GM21825 (cell line): ENCODE results near the gene EVX2.

ENCODE experiments used
- ATAC-seq: cut with Tn5 transposase; IDR thresholded peaks from one replicate; pipeline ENCODE4 v1.9.1; 2021; ENCODE audit warnings: mild to moderate bottlenecking, moderate library complexity; ENCODE audit not compliant: unreplicated experiment

EVX2 gene

GRCh38 chr2:176084611-176085119 is 903 bp upstream of the EVX2 start:
- no peak for ATAC-seq

- ATAC-seq = no peak
Measured at GRCh38 chr2:176082824-176083751, 674 bp downstream of the EVX2 start.

- ATAC-seq = no peak
Measured at GRCh38 chr2:176082525-176082823, 1.3 kb downstream of the EVX2 start.

- no peak for ATAC-seq
Measured at GRCh38 chr2:176081837-176082524, 1.8 kb downstream of the EVX2 start.

- no peak for ATAC-seq
Measured at GRCh38 chr2:176081376-176081836, 2.4 kb downstream of the EVX2 start.

- no peak for ATAC-seq
Measured at GRCh38 chr2:176080540-176081375, 3.0 kb downstream of the EVX2 start.

GRCh38 chr2:176079831-176080539 is 3.8 kb downstream of the EVX2 start:
- no peak for ATAC-seq

GRCh38 chr2:176079285-176079830 is 4.4 kb downstream of the EVX2 start:
- no peak for ATAC-seq

GRCh38 chr2:176078541-176079284 is 5.0 kb downstream of the EVX2 start:
- ATAC-seq = no peak

GRCh38 chr2:176076796-176077195 is 7.0 kb downstream of the EVX2 start:
- no peak for ATAC-seq

GRCh38 chr2:176076063-176076462 is 7.7 kb downstream of the EVX2 start:
- ATAC-seq = no peak

GRCh38 chr2:176075481-176075880 is 8.3 kb downstream of the EVX2 start:
- no peak for ATAC-seq

- ATAC-seq = no peak
Measured at GRCh38 chr2:176074919-176075425, 8.8 kb downstream of the EVX2 start.

GRCh38 chr2:176072951-176073904 is 10.5 kb downstream of the EVX2 start:
- ATAC-seq = no peak

GRCh38 chr2:176072292-176072669 is 11.5 kb downstream of the EVX2 start:
- ATAC-seq = no peak

- ATAC-seq = no peak
Measured at GRCh38 chr2:176071330-176072291, 12.2 kb downstream of the EVX2 start.

GRCh38 chr2:176068419-176068832 is 15.3 kb downstream of the EVX2 start:
- no peak for ATAC-seq
